GM21447 (cell line): ENCODE measurements around the gene SPRY1.

Source experiments
- ATAC-seq: cut with Tn5 transposase; IDR thresholded peaks from one replicate; pipeline ENCODE4 v1.9.1; 2021; ENCODE audit not compliant: unreplicated experiment

SPRY1 gene

GRCh38 chr4:123438031-123438430 is 41.4 kb downstream of the SPRY1 start:
- ATAC-seq, result no peak

DNA sequence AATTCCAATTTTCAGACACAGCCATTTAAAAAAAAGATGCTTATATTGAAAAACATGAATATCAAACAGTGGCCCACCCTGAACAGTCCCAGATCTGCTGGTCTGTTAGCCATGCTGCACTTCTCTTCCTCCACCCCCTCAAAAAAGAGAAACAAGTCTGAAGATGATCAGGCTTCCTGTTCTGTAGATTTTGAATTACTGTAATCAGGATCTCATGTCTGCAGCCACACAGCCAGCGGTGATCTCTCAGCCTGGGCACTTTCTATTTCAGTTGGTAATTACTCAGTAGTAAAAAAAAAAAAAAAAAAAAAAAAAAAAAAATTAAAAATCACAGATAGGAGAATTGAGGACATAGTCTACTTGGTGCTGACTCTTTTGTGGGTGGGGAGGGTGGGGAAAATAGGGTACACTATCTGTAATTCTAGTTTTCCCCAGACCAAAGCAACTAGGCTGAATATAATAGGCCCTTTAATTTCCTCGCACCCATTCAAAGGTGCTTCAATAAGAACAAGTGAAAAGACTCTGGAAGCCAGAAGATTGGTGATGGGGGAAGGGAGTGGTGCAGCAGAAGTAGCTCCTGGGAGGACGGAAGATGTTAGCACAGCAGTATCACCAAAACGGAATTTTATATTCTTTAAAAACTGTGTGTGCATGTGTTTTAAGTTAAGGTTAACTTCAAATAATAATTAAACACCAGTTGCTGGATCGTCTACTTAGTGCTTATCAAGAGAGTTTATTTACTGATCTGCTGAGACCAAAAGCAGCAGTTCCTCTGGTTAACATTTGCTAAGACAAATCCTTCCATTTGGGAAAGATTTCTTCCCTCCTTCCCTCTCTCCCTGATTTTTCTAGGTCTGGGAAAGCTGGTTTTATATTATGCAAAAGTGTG is 47.0 kb downstream of the SPRY1 start:
- peak; percentile 75 for ATAC-seq

- ATAC-seq, result peak; percentile 86
These were observed 47.7 kb downstream of the SPRY1 start for GRCh38 chr4:123444290-123444731.

GRCh38 chr4:123446865-123447474 is 50.4 kb downstream of the SPRY1 start:
- ATAC-seq, result no peak

DNA sequence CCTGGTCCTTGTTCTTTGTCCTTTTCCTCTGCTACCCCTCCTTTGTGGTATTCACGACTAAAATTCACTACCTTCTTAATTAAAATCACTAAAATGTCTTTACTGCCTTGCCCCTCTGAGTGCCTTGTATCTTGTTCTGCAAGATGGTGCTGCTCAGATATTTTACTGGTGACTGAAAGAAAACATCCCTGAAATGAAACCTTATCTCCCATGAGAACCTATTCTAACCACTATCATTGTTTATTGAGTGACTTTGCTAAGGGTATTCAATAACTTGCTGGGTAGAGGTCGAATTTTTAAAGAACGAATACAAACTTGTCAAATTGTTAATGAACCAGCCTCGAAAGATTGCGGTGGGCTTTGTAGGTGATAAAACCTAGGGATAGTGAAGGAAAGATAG is 52.8 kb downstream of the SPRY1 start:
- ATAC-seq, result no peak

GRCh38 chr4:123449780-123450179 is 53.2 kb downstream of the SPRY1 start:
- peak; percentile 93 for ATAC-seq

DNA sequence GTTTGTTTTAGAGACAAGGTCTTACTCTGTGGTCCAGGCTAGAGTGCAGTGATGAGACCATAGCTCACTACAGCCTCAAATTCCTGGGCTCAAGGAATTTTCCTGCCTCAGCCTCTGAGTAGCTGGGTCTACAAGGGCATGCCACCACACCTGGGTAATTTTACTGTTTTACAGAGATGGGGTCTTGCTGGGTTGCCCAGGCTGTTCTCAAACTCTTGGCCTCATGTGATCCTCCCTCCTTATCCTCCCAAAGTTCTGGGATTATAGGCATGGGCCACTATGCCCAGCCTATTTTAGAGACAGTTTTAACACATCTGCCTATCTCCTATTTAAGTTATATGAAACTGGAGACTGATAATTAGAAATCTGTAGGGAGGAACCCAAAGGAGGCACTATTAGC is 53.8 kb downstream of the SPRY1 start:
- no peak for ATAC-seq

DNA sequence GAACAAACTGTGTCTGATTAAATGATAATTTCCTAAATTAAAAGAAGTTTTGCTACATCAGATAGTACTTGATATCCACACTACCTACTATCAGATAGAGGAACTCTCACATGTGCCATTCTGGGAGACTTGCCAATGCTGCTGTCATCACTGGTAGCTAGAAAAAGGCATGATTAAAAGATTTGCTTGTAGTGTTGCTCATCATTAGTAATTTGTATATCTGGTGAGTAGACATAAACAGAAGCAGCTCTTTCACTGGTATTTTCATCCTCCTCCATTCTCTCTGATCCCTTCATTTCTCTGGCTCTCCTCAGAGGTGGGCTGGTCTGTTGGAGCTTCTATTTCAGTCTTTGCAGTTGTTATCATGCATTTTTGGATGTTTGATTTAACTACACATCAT is 56.0 kb downstream of the SPRY1 start:
- no peak for ATAC-seq

DNA sequence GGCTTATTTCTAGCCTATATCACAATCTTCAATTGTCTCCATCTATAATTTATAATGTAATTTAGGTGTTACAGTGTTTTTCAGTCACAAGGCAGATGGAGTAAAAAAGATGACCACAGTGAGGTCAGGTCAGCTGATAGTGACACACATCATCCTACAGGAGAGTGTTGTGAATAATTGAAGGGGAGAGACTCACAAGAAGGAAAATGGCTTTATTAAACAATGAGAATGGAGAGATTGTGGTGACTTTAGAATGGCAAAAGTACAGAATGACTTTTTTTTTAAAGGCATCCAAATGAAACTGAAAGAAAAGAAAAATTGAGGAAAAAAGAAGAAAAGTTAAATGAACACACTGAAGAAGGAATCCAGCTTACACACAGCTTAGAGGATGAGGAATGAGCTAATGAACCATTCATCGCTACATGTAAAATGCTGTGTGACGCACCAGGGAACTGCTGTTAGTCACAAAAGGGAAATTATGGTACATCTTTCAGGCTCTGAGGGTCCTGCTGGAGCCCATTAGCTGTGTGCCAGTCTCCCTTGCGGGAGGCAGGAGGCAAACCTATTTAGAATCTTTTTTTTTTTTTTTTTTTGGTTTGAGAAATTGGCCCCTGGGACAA is 56.6 kb downstream of the SPRY1 start:
- no peak for ATAC-seq
